Measurements from ENCODE around the gene CALCOCO2. TPM values are rescaled to one million over a fixed set of nuclear protein-coding genes. Genes with fewer than 3 reads are reported as not detected.
"Not testable (repeated sequence)": the region's sequence is repeated elsewhere in the genome, so short reads cannot be mapped to it uniquely, and the experiment has no call there.

Gene CALCOCO2
- total RNA-seq, 4 donors from 2014 or later = 104 to 237 (median 132) TPM

- no peak for DNase-seq
- intact Hi-C loops (cut with DNase I; ENCODE audit: low total_unique reads) (no loop called here), in situ Hi-C loops (cut with MboI; ENCODE audit: low sequenced_read_pairs in 4 of 4) (loop anchor here in 1 of 4 donors (25.0 kb wide), 1 partner anchor 219 kb away; no protein-coding TSS in a partner anchor)
- Histone ChIP-seq H3K4me3 (no peak overlapping the region), H3K36me3 (no peaks in the 10 kb centered on the region), H3K4me1 (peaks cover 0 to 10% of the 10 kb centered on the region in 2 donors), H3K9me3 (no peaks in the 10 kb centered on the region), H3K27ac (no peak overlapping the region), H3K27me3 (peaks cover 33 to 46% (median 37%) of the 10 kb centered on the region in 3 donors)
- no peak for TF ChIP-seq CTCF (IDR thresholded peaks at IDR 0.05 in 4 of 5, conservative IDR thresholded peaks at IDR 0.05 in 1 of 5)
- no peak for ATAC-seq
Measured at GRCh38 chr17:48818361-48818841, 12.4 kb upstream of the CALCOCO2 start.

DNA sequence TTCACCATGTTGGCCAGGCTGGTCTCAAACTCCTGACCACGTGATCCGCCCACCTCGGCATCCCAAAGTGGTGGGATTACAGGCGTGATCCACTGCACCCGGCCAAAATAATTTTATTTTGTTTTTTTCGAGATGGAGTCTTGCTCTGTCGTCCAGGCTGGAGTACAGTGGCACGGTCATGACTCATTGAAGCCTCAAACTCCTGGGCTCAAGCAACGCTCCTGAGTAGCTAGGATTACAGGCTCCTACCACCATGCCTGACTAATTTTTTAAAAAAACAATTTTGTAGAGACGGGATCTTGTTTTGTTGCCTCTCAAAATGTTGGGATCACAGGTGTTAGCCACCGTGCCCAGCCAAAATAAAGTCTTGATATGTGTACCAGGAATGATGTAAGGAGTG, 11.4 kb upstream of the CALCOCO2 start:
- H3K27ac ChIP-seq = no peak overlapping the region
- TF ChIP-seq CTCF (IDR thresholded peaks at IDR 0.05 in 4 of 5, conservative IDR thresholded peaks at IDR 0.05 in 1 of 5) (no peak), POLR2A (IDR thresholded peaks at IDR 0.05) (no peak)
- no peaks in the 10 kb centered on the region for H3K36me3 ChIP-seq
- peaks cover 0 to 10% of the 10 kb centered on the region in 2 donors for H3K4me1 ChIP-seq
- DNase-seq (no peak), ATAC-seq (no peak)
- H3K27me3 ChIP-seq = peaks cover 32 to 46% (median 33%) of the 10 kb centered on the region in 3 donors
- no peaks in the 10 kb centered on the region for H3K9me3 ChIP-seq
- intact Hi-C loops (cut with DNase I; ENCODE audit: low total_unique reads) (no loop called here), in situ Hi-C loops (cut with MboI; ENCODE audit: low sequenced_read_pairs in 4 of 4) (loop anchor here in 1 of 4 donors (25.0 kb wide), 1 partner anchor 218 kb away; no protein-coding TSS in a partner anchor)
- no peak overlapping the region for H3K4me3 ChIP-seq

DNA sequence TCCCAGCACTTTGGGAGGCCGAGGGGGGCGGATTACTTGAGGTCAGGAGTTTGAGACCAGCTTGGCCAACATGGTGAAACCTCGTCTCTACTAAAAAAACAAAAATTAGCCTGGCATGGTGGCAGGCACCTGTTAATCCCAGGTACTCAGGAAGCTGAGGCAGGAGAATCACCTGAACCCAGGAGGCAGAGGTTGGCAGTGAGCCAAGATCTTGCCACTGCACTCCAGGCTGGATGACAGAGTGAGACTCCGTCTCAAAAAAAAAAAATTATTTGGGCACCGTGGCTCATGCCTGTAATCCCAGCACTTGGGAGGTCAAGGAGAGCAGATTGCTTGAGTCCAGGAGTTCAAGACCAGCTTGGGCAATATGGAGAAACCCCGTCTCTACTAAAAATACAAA, 9.9 kb upstream of the CALCOCO2 start:
- H3K27ac ChIP-seq; DNase-seq; H3K36me3 ChIP-seq; H3K9me3 ChIP-seq; H3K4me3 ChIP-seq; ATAC-seq; intact Hi-C loops (cut with DNase I; ENCODE audit: low total_unique reads): not testable (repeated sequence)
- in situ Hi-C loops (cut with MboI; ENCODE audit: low sequenced_read_pairs in 4 of 4) = loop anchor here in 1 of 4 donors (25.0 kb wide), 1 partner anchor 216 kb away; no protein-coding TSS in a partner anchor
- Histone ChIP-seq H3K4me1 (peaks cover 0 to 10% of the 10 kb centered on the region in 2 donors), H3K27me3 (peaks cover 24 to 40% (median 27%) of the 10 kb centered on the region in 3 donors)

DNA sequence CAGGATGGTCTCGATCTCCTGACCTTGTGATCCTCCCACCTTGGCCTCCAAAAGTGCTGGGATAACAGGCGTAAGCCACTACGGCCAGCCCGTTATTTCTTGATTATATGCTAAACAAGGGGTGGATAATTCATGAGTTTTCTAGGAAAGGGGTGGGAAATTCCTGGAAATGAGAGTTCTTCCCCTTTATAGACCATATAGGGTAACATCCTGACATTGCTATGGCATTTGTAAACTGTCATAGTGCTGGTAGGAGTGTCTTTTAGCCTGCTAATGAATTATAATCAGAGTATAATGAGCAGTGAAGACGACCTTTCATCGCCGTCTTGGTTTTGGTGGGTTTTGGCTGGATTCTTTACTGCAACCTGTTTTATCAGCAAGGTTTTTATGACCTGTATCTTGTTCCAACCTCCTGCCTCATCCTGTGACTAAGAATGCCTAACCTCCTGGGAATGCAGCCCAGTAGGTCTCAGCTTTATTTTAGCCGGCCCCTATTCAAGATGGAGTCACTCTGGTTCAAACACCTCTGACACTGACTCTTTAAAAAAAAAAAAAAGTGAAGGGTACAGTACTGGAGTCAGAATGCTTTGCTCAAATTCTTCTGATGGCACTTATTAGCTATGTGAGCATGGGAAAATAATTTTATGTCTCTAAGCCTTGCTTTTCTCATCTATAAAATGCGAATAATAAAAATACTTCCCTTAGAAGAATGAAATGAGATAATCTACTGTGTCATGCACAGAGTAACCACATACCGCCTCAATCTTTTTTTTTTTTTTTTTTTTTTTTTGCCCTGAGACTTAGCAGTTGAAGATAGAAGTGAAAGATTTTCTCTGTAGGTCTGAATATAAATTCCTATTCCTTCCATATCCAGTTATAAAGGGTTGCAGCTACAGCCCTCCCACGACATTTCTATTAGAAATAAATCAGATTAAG, 5.1 kb upstream of the CALCOCO2 start:
- ATAC-seq (no peak), DNase-seq (no peak)
- Histone ChIP-seq H3K9me3 (no peaks in the 10 kb centered on the region), H3K4me3 (no peak overlapping the region), H3K27me3 (peaks cover 0 to 1% (median 0%) of the 10 kb centered on the region in 3 donors), H3K4me1 (peaks cover 0 to 4% of the 10 kb centered on the region in 2 donors), H3K27ac (no peak overlapping the region), H3K36me3 (no peaks in the 10 kb centered on the region)
- TF ChIP-seq POLR2A (IDR thresholded peaks at IDR 0.05) (no peak), CTCF (IDR thresholded peaks at IDR 0.05 in 4 of 5, conservative IDR thresholded peaks at IDR 0.05 in 1 of 5) (no peak)
- intact Hi-C loops (cut with DNase I; ENCODE audit: low total_unique reads) (no loop called here), in situ Hi-C loops (cut with MboI; ENCODE audit: low sequenced_read_pairs in 4 of 4) (no loop called here)

DNA sequence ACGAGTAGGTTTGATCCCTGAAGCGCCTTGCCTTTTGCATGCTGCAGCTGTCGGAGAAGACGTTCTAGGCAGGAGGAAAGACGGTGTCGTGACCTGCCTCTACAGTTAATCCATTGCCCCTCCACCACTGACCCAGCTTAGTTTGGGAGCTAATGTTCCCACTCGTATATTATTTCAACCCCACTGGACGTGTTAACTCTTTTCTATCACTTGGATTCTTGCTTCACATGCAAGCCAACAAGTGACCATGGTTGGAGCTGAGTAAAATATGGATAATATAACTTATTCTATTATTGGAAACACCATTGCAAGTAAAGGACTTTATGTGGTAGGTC, 681 bp downstream of the CALCOCO2 start:
- H3K36me3 ChIP-seq = no peaks in the 10 kb centered on the region
- peak overlapping the region; percentile 98 to 99 (median 98) for H3K27ac ChIP-seq
- peak overlapping the region; percentile 90 to 95 (median 92) for H3K4me3 ChIP-seq
- no peak for DNase-seq
- no peaks in the 10 kb centered on the region for H3K27me3 ChIP-seq
- intact Hi-C loops (cut with DNase I; ENCODE audit: low total_unique reads) = loop anchor here (1.0 to 5.0 kb wide), 3 partner anchors 10 to 361 kb away; partner anchors contain the start of gene ATP5MC1
- H3K9me3 ChIP-seq = no peaks in the 10 kb centered on the region
- peaks cover 46 to 52% of the 10 kb centered on the region in 2 donors for H3K4me1 ChIP-seq
- in situ Hi-C loops (cut with MboI; ENCODE audit: low sequenced_read_pairs in 4 of 4) = no loop called here
- no peak for ATAC-seq
- TF ChIP-seq CTCF (IDR thresholded peaks at IDR 0.05 in 4 of 5, conservative IDR thresholded peaks at IDR 0.05 in 1 of 5) (no peak), POLR2A (IDR thresholded peaks at IDR 0.05) (no peak)

Data from gastrocnemius medialis (tissue), 4 donors.